Endothelial cell of umbilical vein (primary cell): Measurements from ENCODE around the gene CLEC6A. TPM values are rescaled to one million over a fixed set of nuclear protein-coding genes. Genes with fewer than 3 reads are reported as not detected.

Experiments
- BruUV-seq: library from RNA; stranded (reverse); fragments of 400-500 nt; replicated peaks from 2 replicates; lab custom pipeline; 2021; lab: Mats Ljungman, UMichigan
- CTCF ChIA-PET: fragments of 300-600, 350-600 bp; sonication (Branson Sonifier 250); formaldehyde crosslinking; loops from one replicate; lab custom pipeline; 2021; ENCODE audit warnings: antibody characterized with exemption, inconsistent platforms; lab: Charles Lee
- POLR2A ChIA-PET: fragments of 300-600, 350-600 bp; sonication (Branson Sonifier 250); formaldehyde crosslinking; loops from one replicate; lab custom pipeline; 2021; ENCODE audit warnings: antibody characterized with exemption, inconsistent platforms; lab: Charles Lee
- DNase-seq: peaks from one replicate; pipeline ENCODE4 v3.0.0-alpha.2; 2011; ENCODE audit warnings: low read depth, low spot score
- FAIRE-seq: peaks from 2 replicates; lab custom pipeline; 2011; peaks lifted over from hg19 to GRCh38; lab: Jason Lieb, UNC
- H2AFZ ChIP-seq: 2 replicates; pipeline ENCODE4 v1.6.0; 2012; ENCODE audit warnings: low read depth, low read length, control low read depth, inconsistent platforms
- H3K27ac ChIP-seq: 2 replicates; pipeline ENCODE4 v1.5.1; 2011; ENCODE audit warnings: low read depth, mild to moderate bottlenecking, control low read depth, low read length, moderate library complexity; ENCODE audit not compliant: insufficient read depth
- H3K27me3 ChIP-seq, 2 experiments: 2 replicates each; pipeline versions ENCODE4 v1.6.0 to v1.6.1; 2011; ENCODE audit warnings: low read length in 2 of 2, mixed read lengths in 1 of 2; ENCODE audit not compliant: control insufficient read depth in 2 of 2, insufficient read depth in 2 of 2
- H3K36me3 ChIP-seq, 2 experiments: 2 replicates in 1 of 2; 3 replicates in 1 of 2; pipeline ENCODE4 v1.5.1; 2011; ENCODE audit warnings: low read length in 2 of 2, mild to moderate bottlenecking in 1 of 2, moderate library complexity in 1 of 2; ENCODE audit not compliant: control insufficient read depth in 2 of 2, insufficient read depth in 2 of 2; ENCODE audit errors: extremely low read depth in 1 of 2
- H3K4me1 ChIP-seq: 3 replicates; pipeline ENCODE4 v1.5.1; 2011; ENCODE audit warnings: mild to moderate bottlenecking, low read length; ENCODE audit not compliant: control insufficient read depth, insufficient read depth; ENCODE audit errors: extremely low read depth
- H3K4me2 ChIP-seq: 2 replicates; pipeline ENCODE4 v1.6.1; 2011; ENCODE audit warnings: low read length, control low read depth, mixed read lengths; ENCODE audit not compliant: insufficient read depth
- H3K4me3 ChIP-seq, 3 experiments: fragments of 200-600 bp in 1 of 3; sonication (generic), shearing (Covaris generic) in 1 of 3; replicated peaks in 1 of 3; 2 replicates each; pipeline ENCODE4 v1.5.1; 2011 to 2016; ENCODE audit warnings: control low read depth in 3 of 3, low read length in 3 of 3, mild to moderate bottlenecking in 2 of 3, inconsistent platforms in 1 of 3, low read depth in 1 of 3, moderate library complexity in 1 of 3; ENCODE audit not compliant: insufficient read depth in 1 of 3
- H3K79me2 ChIP-seq: 2 replicates; pipeline ENCODE4 v1.6.0; 2012; ENCODE audit warnings: low read length, inconsistent platforms; ENCODE audit not compliant: control insufficient read depth, insufficient read depth
- H3K9ac ChIP-seq: replicated peaks from 2 replicates; pipeline ENCODE3; 2011; ENCODE audit warnings: low read length, control low read depth; ENCODE audit not compliant: insufficient read depth; ENCODE audit errors: extremely low read depth
- H3K9me1 ChIP-seq: replicated peaks from 3 replicates; pipeline ENCODE4 v1.6.0; 2011; ENCODE audit warnings: mild to moderate bottlenecking, low read length; ENCODE audit not compliant: control insufficient read depth, insufficient read depth; ENCODE audit errors: extremely low read depth
- H3K9me3 ChIP-seq: replicated peaks from 2 replicates; pipeline ENCODE4 v1.5.1; 2012; ENCODE audit warnings: low read length, inconsistent platforms; ENCODE audit not compliant: control insufficient read depth, insufficient read depth
- H4K20me1 ChIP-seq: replicated peaks from 2 replicates; pipeline ENCODE3; 2011; ENCODE audit warnings: mild to moderate bottlenecking, low read length; ENCODE audit not compliant: control insufficient read depth, insufficient read depth; ENCODE audit errors: extremely low read depth
- EZH2 ChIP-seq: IDR thresholded peaks from 2 replicates; pipeline ENCODE4 v1.6.1; 2012; ENCODE audit warnings: borderline replicate concordance, low read depth, mild to moderate bottlenecking, moderate library complexity, low read length, inconsistent platforms; ENCODE audit not compliant: severe bottlenecking
- FOS ChIP-seq: IDR thresholded peaks from 2 replicates; pipeline ENCODE4 v1.6.1; 2011; ENCODE audit warnings: mild to moderate bottlenecking, low read length, moderate library complexity, borderline replicate concordance; ENCODE audit not compliant: insufficient read depth
- GATA2 ChIP-seq: IDR thresholded peaks from 2 replicates; pipeline ENCODE4 v1.7.0; 2011; ENCODE audit warnings: low read depth, mild to moderate bottlenecking, moderate library complexity, mixed read lengths, low read length; ENCODE audit not compliant: insufficient read length, insufficient read depth
- JUN ChIP-seq: IDR thresholded peaks from 2 replicates; pipeline ENCODE4 v1.6.1; 2011; ENCODE audit warnings: borderline replicate concordance, low read depth; ENCODE audit not compliant: insufficient read length, insufficient read depth
- MYC ChIP-seq: IDR thresholded peaks from one replicate; pipeline ENCODE4 v1.6.1; 2011; ENCODE audit warnings: mild to moderate bottlenecking, low read depth, low read length
- POLR2AphosphoS5 ChIP-seq: IDR thresholded peaks from 2 replicates; pipeline ENCODE4 v1.6.1; 2012; ENCODE audit warnings: low read depth, mild to moderate bottlenecking, control low read depth, low read length, moderate library complexity; ENCODE audit not compliant: insufficient read depth
- dilution Hi-C: fragments of 300-500 bp; cut with MboI; formaldehyde crosslinking; loops from one replicate; pipeline ENCODE4 v1.15.0; 2019; ENCODE audit warnings: low sequenced_read_pairs; ENCODE audit not compliant: extremely low pct_ligation_motif_present
- intact Hi-C: fragments of 100-400 bp; cut with micrococcal nuclease; formaldehyde crosslinking; loops from one replicate; pipeline ENCODE4 v1.10.0; 2022
- polyA plus RNA-seq, 4 experiments: library from polyadenylated mRNA; depleted of rRNA in 3 of 4; stranded (reverse) in 3 of 4; unstranded in 1 of 4; fragments of >200 nt; gene quantifications; 2 replicates each; pipeline versions ENCODE4 v1.2.1 to v1.2.3, GENCODE V29; 2011 to 2012; ENCODE audit warnings: missing spikeins in 1 of 4
- total RNA-seq: library from RNA; stranded (reverse); gene quantifications from 2 replicates; pipeline ENCODE4 v1.2.3, GENCODE V29; 2021
- TF ChIP-seq, protein P1 (sequence below), 2 donors: IDR thresholded peaks; 1 replicate in 1 of 2; 2 replicates in 1 of 2; pipeline ENCODE4 v1.5.1; 2011; ENCODE audit warnings: low read length in 2 of 2, mild to moderate bottlenecking in 2 of 2, moderate library complexity in 2 of 2, control low read depth in 1 of 2, inconsistent platforms in 1 of 2, low read depth in 1 of 2; ENCODE audit not compliant: insufficient read depth in 1 of 2; ENCODE audit errors: extremely low read depth in 1 of 2
- TF ChIP-seq, protein P2 (sequence below): IDR thresholded peaks from 2 replicates; pipeline ENCODE4 v1.6.1; 2011; ENCODE audit not compliant: insufficient read depth, insufficient read length

Gene CLEC6A
- total and polyA plus RNA-seq, 2 donors (not counting 3 experiments of a cell fraction or from before 2014, with no cell fraction given) = not detected

DNA sequence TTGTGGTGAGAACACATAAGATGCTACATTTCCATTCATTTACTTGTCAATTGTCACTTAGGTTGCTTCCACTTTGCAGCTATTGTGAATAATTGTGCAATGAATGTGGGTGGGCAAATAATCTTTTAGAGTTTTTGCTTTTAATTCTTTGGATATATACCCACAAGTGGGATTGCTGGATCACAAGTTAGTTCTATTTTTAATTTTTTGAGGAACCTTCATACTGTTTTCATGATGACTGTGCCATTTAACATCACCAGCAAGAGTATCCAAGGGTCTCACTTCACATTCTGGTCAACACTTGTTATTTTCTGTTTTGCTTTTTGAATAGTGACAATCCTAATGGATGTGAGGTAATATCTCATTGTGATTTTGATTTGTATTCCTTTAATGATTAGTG is 10.5 kb downstream of the CLEC6A start:
- no peaks in the 10 kb centered on the region for H3K36me3 ChIP-seq
- TF ChIP-seq JUN (no peak), GATA2 (no peak), MYC (no peak)
- TF ChIP-seq, protein P1, sequence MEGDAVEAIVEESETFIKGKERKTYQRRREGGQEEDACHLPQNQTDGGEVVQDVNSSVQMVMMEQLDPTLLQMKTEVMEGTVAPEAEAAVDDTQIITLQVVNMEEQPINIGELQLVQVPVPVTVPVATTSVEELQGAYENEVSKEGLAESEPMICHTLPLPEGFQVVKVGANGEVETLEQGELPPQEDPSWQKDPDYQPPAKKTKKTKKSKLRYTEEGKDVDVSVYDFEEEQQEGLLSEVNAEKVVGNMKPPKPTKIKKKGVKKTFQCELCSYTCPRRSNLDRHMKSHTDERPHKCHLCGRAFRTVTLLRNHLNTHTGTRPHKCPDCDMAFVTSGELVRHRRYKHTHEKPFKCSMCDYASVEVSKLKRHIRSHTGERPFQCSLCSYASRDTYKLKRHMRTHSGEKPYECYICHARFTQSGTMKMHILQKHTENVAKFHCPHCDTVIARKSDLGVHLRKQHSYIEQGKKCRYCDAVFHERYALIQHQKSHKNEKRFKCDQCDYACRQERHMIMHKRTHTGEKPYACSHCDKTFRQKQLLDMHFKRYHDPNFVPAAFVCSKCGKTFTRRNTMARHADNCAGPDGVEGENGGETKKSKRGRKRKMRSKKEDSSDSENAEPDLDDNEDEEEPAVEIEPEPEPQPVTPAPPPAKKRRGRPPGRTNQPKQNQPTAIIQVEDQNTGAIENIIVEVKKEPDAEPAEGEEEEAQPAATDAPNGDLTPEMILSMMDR (IDR thresholded peaks at IDR 0.05; ENCODE audit: extremely low read depth in 1 of 2, insufficient read depth in 1 of 2, low read depth in 1 of 2, low read length in 2 of 2) = no peak
- TF ChIP-seq, protein P2, sequence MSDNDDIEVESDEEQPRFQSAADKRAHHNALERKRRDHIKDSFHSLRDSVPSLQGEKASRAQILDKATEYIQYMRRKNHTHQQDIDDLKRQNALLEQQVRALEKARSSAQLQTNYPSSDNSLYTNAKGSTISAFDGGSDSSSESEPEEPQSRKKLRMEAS = no peak
- H3K27me3 ChIP-seq = no peaks in the 10 kb centered on the region
- no peak overlapping the region for H3K4me3 ChIP-seq
- H3K4me1 ChIP-seq = no peaks in the 10 kb centered on the region
- BruUV-seq = no TSS peak
- no peaks in the 10 kb centered on the region for H4K20me1 ChIP-seq
- no peak overlapping the region for H3K27ac ChIP-seq
- FAIRE-seq (no peak), DNase-seq (no peak)
- dilution Hi-C loops = no loop called here
- intact Hi-C loops = no loop called here
- H3K9ac ChIP-seq = no peak overlapping the region
- ChIA-PET POLR2A (no interaction called here), CTCF (no interaction called here)
- no peaks in the 10 kb centered on the region for H3K9me1 ChIP-seq
- no peak overlapping the region for H3K4me2 ChIP-seq
- H3K9me3 ChIP-seq = no peaks in the 10 kb centered on the region
- no peak overlapping the region for H2AFZ ChIP-seq
- no peaks in the 10 kb centered on the region for H3K79me2 ChIP-seq

DNA sequence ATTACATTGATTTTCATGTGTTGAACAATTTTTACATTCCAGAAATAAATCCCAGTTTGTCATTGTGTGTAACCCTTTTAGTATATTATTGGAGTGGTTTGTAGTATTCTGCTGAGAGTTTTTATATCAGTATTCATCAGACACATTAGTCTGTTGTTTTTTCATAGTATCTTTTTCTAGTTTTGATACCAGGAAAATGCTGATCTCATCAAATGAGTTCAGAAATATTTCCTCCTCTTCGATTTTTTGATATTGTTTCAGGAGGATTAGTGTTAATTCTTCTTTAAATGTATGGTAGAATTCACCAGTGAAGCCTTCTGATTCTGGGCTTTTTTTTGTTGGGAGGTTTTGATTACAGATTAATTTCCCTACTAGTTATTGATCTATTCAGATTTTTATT is 15.3 kb downstream of the CLEC6A start:
- Histone ChIP-seq H3K9me1 (no peaks in the 10 kb centered on the region), H3K9me3 (no peaks in the 10 kb centered on the region), H3K4me2 (no peak overlapping the region), H2AFZ (no peak overlapping the region), H3K4me3 (no peak overlapping the region), H3K27me3 (peaks cover 0 to 4% of the 10 kb centered on the region in 2 experiments), H3K36me3 (no peaks in the 10 kb centered on the region), H3K9ac (no peak overlapping the region), H3K27ac (no peak overlapping the region), H3K79me2 (no peaks in the 10 kb centered on the region), H4K20me1 (no peaks in the 10 kb centered on the region), H3K4me1 (no peaks in the 10 kb centered on the region)
- FAIRE-seq (no peak), DNase-seq (no peak)
- intact Hi-C loops = no loop called here
- POLR2A ChIA-PET = no interaction called here
- dilution Hi-C loops = no loop called here
- CTCF ChIA-PET = no interaction called here
- TF ChIP-seq EZH2 (no peak), MYC (no peak), FOS (no peak), POLR2AphosphoS5 (no peak)
- TF ChIP-seq, protein P1 (IDR thresholded peaks at IDR 0.05; ENCODE audit: extremely low read depth in 1 of 2, insufficient read depth in 1 of 2, low read depth in 1 of 2, low read length in 2 of 2) = no peak
- no TSS peak for BruUV-seq
